H1 (cell line): ENCODE data around the gene CNOT6. TPM values are rescaled to one million over a fixed set of nuclear protein-coding genes. Genes with fewer than 3 reads are reported as not detected.

Experiments used
- CTCF ChIA-PET: fragments of 300-600 bp; sonication (Branson Sonifier 250); formaldehyde crosslinking; loops from one replicate; lab custom pipeline; 2021; ENCODE audit not compliant: partially characterized antibody; lab: Charles Lee
- POLR2A ChIA-PET: fragments of 300-600 bp; sonication (Branson Sonifier 250); formaldehyde crosslinking; loops from one replicate; lab custom pipeline; 2021; ENCODE audit warnings: inconsistent platforms; ENCODE audit not compliant: partially characterized antibody; lab: Charles Lee
- DNase-seq, 2 experiments: peaks; one replicate each; pipeline versions ENCODE4 v3.0.0 to v3.0.0-alpha.2; 2010 to 2022; ENCODE audit warnings: low spot score in 2 of 2, low read depth in 1 of 2, mixed read lengths in 1 of 2
- FAIRE-seq: peaks from 2 replicates; lab custom pipeline; 2011; peaks lifted over from hg19 to GRCh38; lab: Jason Lieb, UNC
- H2AFZ ChIP-seq: 2 replicates; pipeline ENCODE4 v1.8.1; 2012; ENCODE audit warnings: low read length, inconsistent platforms
- H2AK5ac ChIP-seq: 2 replicates; pipeline ENCODE4 v1.6.1; 2013; ENCODE audit warnings: low read depth, low read length
- H2BK120ac ChIP-seq: replicated peaks from 2 replicates; pipeline ENCODE3; 2013; ENCODE audit warnings: low read depth, low read length, inconsistent platforms
- H2BK12ac ChIP-seq: 2 replicates; pipeline ENCODE4 v1.6.1; 2013; ENCODE audit warnings: low read depth, low read length
- H2BK15ac ChIP-seq: 2 replicates; pipeline ENCODE4 v1.6.1; 2013; ENCODE audit warnings: low read length
- H2BK20ac ChIP-seq: 2 replicates; pipeline ENCODE4 v1.6.1; 2013; ENCODE audit warnings: low read length
- H2BK5ac ChIP-seq: 2 replicates; pipeline ENCODE4 v1.6.1; 2013; ENCODE audit warnings: low read depth, low read length
- H3K14ac ChIP-seq: 2 replicates; pipeline ENCODE4 v1.6.1; 2013; ENCODE audit warnings: inconsistent platforms; ENCODE audit not compliant: insufficient read length
- H3K18ac ChIP-seq: 2 replicates; pipeline ENCODE4 v1.6.1; 2013; ENCODE audit warnings: low read length; ENCODE audit errors: extremely low read depth
- H3K23ac ChIP-seq: 2 replicates; pipeline ENCODE4 v1.6.1; 2013; ENCODE audit warnings: inconsistent platforms; ENCODE audit not compliant: insufficient read length
- H3K23me2 ChIP-seq: 2 replicates; pipeline ENCODE4 v1.6.1; 2013; ENCODE audit warnings: low read depth, low read length
- H3K27ac ChIP-seq: 2 replicates; pipeline ENCODE4 v1.6.1; 2011; ENCODE audit warnings: low read depth, low read length, inconsistent platforms
- H3K27me3 ChIP-seq, 4 experiments: replicated peaks in 1 of 4; 1 replicate in 1 of 4; 2 replicates in 3 of 4; pipeline versions ENCODE4 v1.6.1 to v1.8.1; 2011 to 2013; ENCODE audit warnings: low read length in 3 of 4, mild to moderate bottlenecking in 3 of 4, inconsistent platforms in 2 of 4, mixed read lengths in 2 of 4, moderate library complexity in 1 of 4; ENCODE audit not compliant: control insufficient read depth in 3 of 4, insufficient read depth in 3 of 4; ENCODE audit errors: extremely low read depth in 1 of 4
- H3K36me3 ChIP-seq, 4 experiments: 2 replicates each; pipeline versions ENCODE4 v1.6.1 to v1.8.1; 2011 to 2013; ENCODE audit warnings: mild to moderate bottlenecking in 4 of 4, low read length in 3 of 4, moderate library complexity in 2 of 4, control low read depth in 1 of 4, inconsistent platforms in 1 of 4; ENCODE audit not compliant: insufficient read depth in 4 of 4, control insufficient read depth in 2 of 4
- H3K4ac ChIP-seq: replicated peaks from 2 replicates; pipeline ENCODE3; 2013; ENCODE audit warnings: low read length, low read depth, mixed read lengths, inconsistent platforms; ENCODE audit not compliant: insufficient read length
- H3K4me1 ChIP-seq, 4 experiments: replicated peaks in 1 of 4; 1 replicate in 1 of 4; 2 replicates in 3 of 4; pipeline versions ENCODE4 v1.6.1 to v1.8.1; 2011 to 2013; ENCODE audit warnings: low read length in 3 of 4, inconsistent platforms in 2 of 4, mixed read lengths in 1 of 4; ENCODE audit not compliant: insufficient read depth in 4 of 4, control insufficient read depth in 3 of 4
- H3K4me2 ChIP-seq, 2 experiments: 2 replicates each; pipeline versions ENCODE4 v1.6.1 to v1.8.1; 2011 to 2013; ENCODE audit warnings: low read depth in 2 of 2, low read length in 2 of 2, control low read depth in 1 of 2, inconsistent platforms in 1 of 2, mild to moderate bottlenecking in 1 of 2; ENCODE audit not compliant: insufficient read depth in 1 of 2
- H3K4me3 ChIP-seq, 4 experiments: fragments of 200-600, 300-600 bp in 1 of 4; sonication (generic), shearing (Covaris generic), sonication (Bioruptor Twin) in 1 of 4; 2 replicates each; pipeline versions ENCODE4 v1.5.1 to v1.8.1; 2011 to 2016; ENCODE audit warnings: low read length in 4 of 4, low read depth in 3 of 4, control low read depth in 2 of 4, inconsistent platforms in 2 of 4, mild to moderate bottlenecking in 2 of 4, mixed read lengths in 1 of 4, moderate library complexity in 1 of 4; ENCODE audit not compliant: insufficient read depth in 2 of 4; ENCODE audit errors: extremely low read depth in 1 of 4
- H3K56ac ChIP-seq: replicated peaks from 2 replicates; pipeline ENCODE3; 2013; ENCODE audit warnings: low read depth, mild to moderate bottlenecking, mixed read lengths, low read length, inconsistent platforms; ENCODE audit not compliant: insufficient read length
- H3K79me1 ChIP-seq: 2 replicates; pipeline ENCODE4 v1.6.1; 2013; ENCODE audit warnings: low read depth, low read length, control low read depth
- H3K79me2 ChIP-seq, 2 experiments: 2 replicates each; pipeline versions ENCODE4 v1.6.1 to v1.8.1; 2012 to 2013; ENCODE audit warnings: low read length in 2 of 2, mild to moderate bottlenecking in 2 of 2, inconsistent platforms in 1 of 2; ENCODE audit not compliant: insufficient read depth in 2 of 2, control insufficient read depth in 1 of 2
- H3K9ac ChIP-seq, 4 experiments: replicated peaks in 1 of 4; 1 replicate in 1 of 4; 2 replicates in 3 of 4; pipeline versions ENCODE4 v1.6.1 to v1.8.1; 2011 to 2013; ENCODE audit warnings: low read depth in 3 of 4, low read length in 3 of 4, control low read depth in 2 of 4, mild to moderate bottlenecking in 2 of 4, moderate library complexity in 2 of 4, inconsistent platforms in 1 of 4; ENCODE audit errors: extremely low read depth in 1 of 4
- H3K9me3 ChIP-seq, 2 experiments: 2 replicates each; pipeline versions ENCODE4 v1.6.1 to v1.8.1; 2012 to 2013; ENCODE audit warnings: mild to moderate bottlenecking in 2 of 2, moderate library complexity in 2 of 2, control low read depth in 1 of 2, inconsistent platforms in 1 of 2, low read depth in 1 of 2, low read length in 1 of 2, mixed read lengths in 1 of 2; ENCODE audit not compliant: insufficient read depth in 2 of 2
- H4K20me1 ChIP-seq, 2 experiments: replicated peaks in 1 of 2; 2 replicates each; pipeline versions ENCODE3 to v1.8.1; 2011 to 2013; ENCODE audit warnings: inconsistent platforms in 2 of 2, low read length in 2 of 2, mild to moderate bottlenecking in 1 of 2; ENCODE audit not compliant: insufficient read depth in 2 of 2, control insufficient read depth in 1 of 2
- H4K5ac ChIP-seq: 2 replicates; pipeline ENCODE4 v1.6.1; 2013; ENCODE audit warnings: low read length, low read depth, mixed read lengths, inconsistent platforms; ENCODE audit not compliant: insufficient read length
- H4K8ac ChIP-seq: 2 replicates; pipeline ENCODE4 v1.8.0; 2013; ENCODE audit warnings: mild to moderate bottlenecking, moderate library complexity, low read length, inconsistent platforms; ENCODE audit not compliant: insufficient read depth; ENCODE audit errors: extremely low read depth
- H4K91ac ChIP-seq: replicated peaks from 2 replicates; pipeline ENCODE3; 2013; ENCODE audit warnings: low read length, mixed read lengths, inconsistent platforms; ENCODE audit not compliant: insufficient read length
- CBX5 ChIP-seq: fragments of 300-800, 300-1000 bp; sonication (generic); IDR thresholded peaks from 2 replicates; pipeline ENCODE4 v1.7.1; 2016; ENCODE audit warnings: antibody characterized with exemption, low read length, low read depth
- FOSL1 ChIP-seq: IDR thresholded peaks from 2 replicates; pipeline ENCODE4 v1.6.1; 2011; ENCODE audit warnings: mild to moderate bottlenecking, low read depth, low read length, moderate library complexity; ENCODE audit not compliant: insufficient read depth
- GABPA ChIP-seq: IDR thresholded peaks from 2 replicates; pipeline ENCODE4 v1.6.1; 2011; ENCODE audit warnings: mild to moderate bottlenecking, low read length, moderate library complexity, borderline replicate concordance; ENCODE audit not compliant: insufficient read depth
- JUND ChIP-seq: IDR thresholded peaks from 2 replicates; pipeline ENCODE4 v1.6.1; 2011; ENCODE audit warnings: mild to moderate bottlenecking, improper control_type of control experiment, low read length
- NANOG ChIP-seq: IDR thresholded peaks from 2 replicates; pipeline ENCODE4 v1.6.1; 2011; ENCODE audit warnings: low read length, low read depth, mild to moderate bottlenecking, inconsistent platforms; ENCODE audit not compliant: insufficient read depth, poor library complexity, severe bottlenecking
- POU5F1 ChIP-seq: IDR thresholded peaks from 2 replicates; pipeline ENCODE4 v1.6.1; 2011; ENCODE audit warnings: low read depth, mild to moderate bottlenecking, low read length, moderate library complexity
- SAP30 ChIP-seq: fragments of 300-600 bp; sonication (generic); IDR thresholded peaks from 2 replicates; pipeline ENCODE4 v1.7.1; 2012; ENCODE audit warnings: low read length, moderate library complexity, mild to moderate bottlenecking, inconsistent platforms; ENCODE audit not compliant: insufficient read depth, insufficient replicate concordance
- SIX5 ChIP-seq: IDR thresholded peaks from 2 replicates; pipeline ENCODE4 v1.6.1; 2011; ENCODE audit warnings: mild to moderate bottlenecking, low read depth, low read length
- SUZ12 ChIP-seq: fragments of 200-600 bp; sonication (generic); IDR thresholded peaks from 2 replicates; pipeline ENCODE4 v1.6.1; 2012; ENCODE audit warnings: mild to moderate bottlenecking, inconsistent platforms, low read length, moderate library complexity, mixed read lengths
- TAF1 ChIP-seq: IDR thresholded peaks from 2 replicates; pipeline ENCODE4 v1.6.1; 2011; ENCODE audit warnings: mild to moderate bottlenecking, low read depth, low read length
- TBP ChIP-seq: IDR thresholded peaks from 2 replicates; pipeline ENCODE4 v1.6.1; 2011; ENCODE audit warnings: low read depth, low read length, improper control_type of control experiment
- WGBS, 2 experiments: shearing (Covaris generic) in 1 of 2; methylation state at CpG; one replicate each; pipeline versions ENCODE4 v1.1.6 to v1.1.7; 2013 to 2015; ENCODE audit warnings: low lambda C conversion rate in 2 of 2, mixed read lengths in 2 of 2, inconsistent platforms in 1 of 2, low coverage in 1 of 2, missing lambda C conversion rate in 1 of 2; ENCODE audit not compliant: insufficient replicate concordance in 2 of 2, insufficient coverage in 1 of 2, insufficient read length in 1 of 2; ENCODE audit errors: extremely low coverage in 1 of 2, missing lambda C conversion rate in 1 of 2; 5-methylcytosine and 5-hydroxymethylcytosine counted together
- polyA plus RNA-seq, 7 experiments: library from polyadenylated mRNA; depleted of rRNA in 3 of 7; stranded (reverse) in 5 of 7; unstranded in 2 of 7; fragments of >200 nt in 5 of 7; fragments of 200-250 nt in 2 of 7; gene quantifications; 1 replicate in 5 of 7; 2 replicates in 1 of 7; 4 replicates in 1 of 7; pipeline versions ENCODE4 v1.2.1 to v1.2.3, GENCODE V29; 2011 to 2013; ENCODE audit warnings: missing spikeins in 2 of 7, mixed read lengths in 2 of 7
- total RNA-seq: library from RNA; stranded (reverse); fragmentation: NEBNext Ultra II Directional; extraction: Animal tissue kit (Norgen Biotek cat#: 25700); gene quantifications from 2 replicates; pipeline ENCODE4 v1.2.1, GENCODE V29; 2021
- TF ChIP-seq, protein P1 (sequence below): IDR thresholded peaks from 2 replicates; pipeline ENCODE4 v1.6.1; 2012; ENCODE audit warnings: inconsistent platforms

The CNOT6 gene
- total and polyA plus RNA-seq, 2 of the 8 experiments (the other 6 are each of a cell fraction or from before 2014, with no cell fraction given), result 10.7 to 45.4 TPM

DNA sequence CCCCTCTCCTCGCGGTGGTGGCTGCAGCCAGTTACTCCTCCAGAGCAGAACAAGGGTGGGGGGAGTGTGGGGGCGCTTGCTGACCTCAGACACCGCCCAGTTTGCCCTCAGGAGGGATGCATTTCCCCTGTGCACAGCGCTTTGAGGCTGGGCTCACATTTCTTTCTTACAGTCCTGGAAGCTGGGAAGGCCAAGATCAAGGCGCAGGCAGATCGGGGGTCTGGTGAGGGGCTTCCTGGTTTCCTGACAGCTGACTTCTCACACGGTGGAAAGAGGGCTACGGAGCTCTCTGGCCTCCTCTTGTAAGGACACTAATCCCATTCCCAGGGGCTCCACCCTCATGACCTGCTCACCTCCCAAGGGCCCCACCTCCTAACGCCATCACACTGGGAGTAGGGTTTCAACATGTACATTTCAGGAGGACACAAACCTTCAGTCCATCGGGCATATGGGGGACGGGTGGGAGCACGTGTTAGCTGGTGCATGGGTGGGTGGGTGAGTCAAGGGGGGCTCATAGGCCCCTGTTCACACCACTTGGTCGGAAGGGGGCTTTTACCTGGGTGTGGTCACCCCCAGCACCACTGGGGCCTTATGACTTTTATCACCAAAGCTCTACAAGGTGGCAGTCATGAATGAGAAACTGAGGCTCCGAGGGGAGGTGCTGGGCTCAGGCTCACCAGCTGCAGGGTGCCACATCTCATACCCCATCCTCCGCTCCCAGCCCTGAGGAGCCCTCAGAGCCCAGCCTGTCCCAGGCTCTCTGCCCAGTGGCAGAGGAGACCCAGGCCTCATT lies 104.8 kb downstream of the CNOT6 start:
- no peak overlapping the region for H3K56ac ChIP-seq
- POLR2A ChIA-PET, result no interaction called here
- CTCF ChIA-PET, result interaction anchor here (0.6 to 2.0 kb wide), 7 partner anchors 7 to 306 kb away, joined by 3 to 7 read pairs (median 4); no protein-coding TSS in a partner anchor
- TF ChIP-seq SAP30, result no peak
- TF ChIP-seq, protein P1, sequence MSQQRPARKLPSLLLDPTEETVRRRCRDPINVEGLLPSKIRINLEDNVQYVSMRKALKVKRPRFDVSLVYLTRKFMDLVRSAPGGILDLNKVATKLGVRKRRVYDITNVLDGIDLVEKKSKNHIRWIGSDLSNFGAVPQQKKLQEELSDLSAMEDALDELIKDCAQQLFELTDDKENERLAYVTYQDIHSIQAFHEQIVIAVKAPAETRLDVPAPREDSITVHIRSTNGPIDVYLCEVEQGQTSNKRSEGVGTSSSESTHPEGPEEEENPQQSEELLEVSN, result no peak
- no peak for TF ChIP-seq SUZ12
- TF ChIP-seq POU5F1, result no peak
- no peak for TF ChIP-seq TBP
- TF ChIP-seq FOSL1, result no peak
- TF ChIP-seq GABPA, result no peak
- TF ChIP-seq TAF1, result no peak
- TF ChIP-seq SIX5, result no peak
- no peak for TF ChIP-seq NANOG
- no peak for TF ChIP-seq CBX5
- TF ChIP-seq JUND, result no peak

More for the DNA sequence above, 104.8 kb downstream of the CNOT6 start:
- H3K9ac ChIP-seq, result no peak overlapping the region
- no peaks in the 10 kb centered on the region; a peak in 1 of 7 replicates for H3K4me1 ChIP-seq
- no peak overlapping the region for H4K8ac ChIP-seq
- H4K20me1 ChIP-seq, result peaks cover 0 to 2% of the 10 kb centered on the region in 2 experiments
- H2AFZ ChIP-seq, result no peak overlapping the region
- no peak overlapping the region for H2BK20ac ChIP-seq
- no peak overlapping the region for H4K5ac ChIP-seq
- no peak overlapping the region for H3K4me3 ChIP-seq
- no peak overlapping the region for H3K4ac ChIP-seq
- H2BK12ac ChIP-seq, result no peak overlapping the region
- H4K91ac ChIP-seq, result no peak overlapping the region
- H3K18ac ChIP-seq, result no peak overlapping the region
- H2BK5ac ChIP-seq, result no peak overlapping the region
- H3K14ac ChIP-seq, result no peak overlapping the region
- no peaks in the 10 kb centered on the region for H3K79me1 ChIP-seq
- no peak overlapping the region for H3K23ac ChIP-seq
- no peak overlapping the region for H2AK5ac ChIP-seq
- FAIRE-seq, result no peak
- 88% methylated on average over 14 of the region's 16 CpGs; no CpG with 5 or more reads in 1 of the 2 experiments for WGBS, 2 experiments
- H3K27ac ChIP-seq, result no peak overlapping the region
- no peaks in the 10 kb centered on the region for H3K36me3 ChIP-seq
- peaks cover 0 to 1% (median 0%) of the 10 kb centered on the region in 4 experiments; a peak in 2 of 7 replicates for H3K27me3 ChIP-seq
- DNase-seq, result no peak
- H3K23me2 ChIP-seq, result peaks cover 6% of the 10 kb centered on the region; the same call in 1 of the 2 replicates
- H3K4me2 ChIP-seq, result no peak overlapping the region
- H2BK15ac ChIP-seq, result no peak overlapping the region
- no peaks in the 10 kb centered on the region for H3K9me3 ChIP-seq
- H3K79me2 ChIP-seq, result no peaks in the 10 kb centered on the region
- H2BK120ac ChIP-seq, result no peak overlapping the region
